Measurements from ENCODE around the gene FBLN1.

- TF ChIP-seq ARNTL (CRISPR knock-in tag; IDR thresholded peaks at IDR 0.05; ENCODE audit: borderline replicate concordance, low read depth) (no peak), ZFP30 (CRISPR knock-in tag; IDR thresholded peaks at IDR 0.05) (no peak), ZFP3 (CRISPR knock-in tag; IDR thresholded peaks at IDR 0.05) (no peak), BACH2 (CRISPR knock-in tag; IDR thresholded peaks at IDR 0.05; ENCODE audit: borderline replicate concordance) (no peak), PPARA (CRISPR knock-in tag; IDR thresholded peaks at IDR 0.05; ENCODE audit: borderline replicate concordance) (no peak), RARB (CRISPR knock-in tag; IDR thresholded peaks at IDR 0.05) (no peak), CSDC2 (CRISPR knock-in tag; IDR thresholded peaks at IDR 0.05) (no peak), ESRRG (CRISPR knock-in tag; IDR thresholded peaks at IDR 0.05) (no peak), ZNF70 (CRISPR knock-in tag; IDR thresholded peaks at IDR 0.05) (no peak), TCF4 (CRISPR knock-in tag; IDR thresholded peaks at IDR 0.05; ENCODE audit: borderline replicate concordance) (no peak)
- TF ChIP-seq, protein P1, sequence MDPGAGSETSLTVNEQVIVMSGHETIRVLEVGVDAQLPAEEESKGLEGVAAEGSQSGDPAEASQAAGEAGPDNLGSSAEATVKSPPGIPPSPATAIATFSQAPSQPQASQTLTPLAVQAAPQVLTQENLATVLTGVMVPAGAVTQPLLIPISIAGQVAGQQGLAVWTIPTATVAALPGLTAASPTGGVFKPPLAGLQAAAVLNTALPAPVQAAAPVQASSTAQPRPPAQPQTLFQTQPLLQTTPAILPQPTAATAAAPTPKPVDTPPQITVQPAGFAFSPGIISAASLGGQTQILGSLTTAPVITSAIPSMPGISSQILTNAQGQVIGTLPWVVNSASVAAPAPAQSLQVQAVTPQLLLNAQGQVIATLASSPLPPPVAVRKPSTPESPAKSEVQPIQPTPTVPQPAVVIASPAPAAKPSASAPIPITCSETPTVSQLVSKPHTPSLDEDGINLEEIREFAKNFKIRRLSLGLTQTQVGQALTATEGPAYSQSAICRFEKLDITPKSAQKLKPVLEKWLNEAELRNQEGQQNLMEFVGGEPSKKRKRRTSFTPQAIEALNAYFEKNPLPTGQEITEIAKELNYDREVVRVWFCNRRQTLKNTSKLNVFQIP (CRISPR knock-in tag; IDR thresholded peaks at IDR 0.05; ENCODE audit: borderline replicate concordance, low read depth), result no peak
Observed at GRCh38 chr22:45554040-45554406, 51.3 kb downstream of the FBLN1 start.
